ENCODE data around the gene OR8K5.

- no peak for TF ChIP-seq ZNF274 (CRISPR knock-in tag; IDR thresholded peaks at IDR 0.05)
- no peak for TF ChIP-seq LRRFIP1 (CRISPR knock-in tag; conservative IDR thresholded peaks at IDR 0.05)
- no peak for TF ChIP-seq MAZ (IDR thresholded peaks at IDR 0.05; ENCODE audit: borderline replicate concordance, low read depth, low read length)
- TF ChIP-seq MAZ (CRISPR knock-in tag; IDR thresholded peaks at IDR 0.05; ENCODE audit: low read depth) = no peak
- no peak for TF ChIP-seq ATF3 (CRISPR knock-in tag; IDR thresholded peaks at IDR 0.05)
- TF ChIP-seq EED (CRISPR knock-in tag; IDR thresholded peaks at IDR 0.05) = no peak
- TF ChIP-seq ERF (CRISPR knock-in tag; IDR thresholded peaks at IDR 0.05) = no peak
- TF ChIP-seq NONO (IDR thresholded peaks at IDR 0.05) = no peak
- TF ChIP-seq NONO (CRISPR knock-in tag; conservative IDR thresholded peaks at IDR 0.05) = no peak
- TF ChIP-seq ZNF12 (CRISPR knock-in tag; IDR thresholded peaks at IDR 0.05) = no peak
- TF ChIP-seq RAD21 (CRISPR knock-in tag; IDR thresholded peaks at IDR 0.05) = no peak
- no peak for TF ChIP-seq RNF2 (conservative IDR thresholded peaks at IDR 0.05; ENCODE audit: low read depth)
Observed at GRCh38 chr11:56151376-56151775, 8.7 kb downstream of the OR8K5 start.
